ENCODE results near the gene ATXN1L.

The ATXN1L gene

DNA sequence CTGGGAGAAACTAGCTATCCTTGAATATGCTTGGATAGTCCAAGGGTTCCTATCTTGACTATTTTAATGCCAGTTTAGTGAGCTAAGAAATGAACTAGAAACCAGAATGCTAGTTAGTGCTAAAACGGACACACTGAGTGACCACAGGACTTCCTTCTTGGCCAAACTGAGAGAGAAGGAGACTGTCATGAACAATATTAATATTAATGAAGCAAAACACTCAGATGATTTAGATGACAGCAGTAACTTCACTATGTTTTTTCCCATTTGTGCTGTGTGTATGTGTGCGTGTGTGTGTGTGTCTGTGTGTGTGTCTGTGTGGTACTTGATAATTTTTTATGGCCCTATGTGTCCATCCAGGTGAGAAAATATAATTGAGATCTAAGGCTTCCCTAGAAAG lies 2.2 kb upstream of the ATXN1L start:
- TF ChIP-seq CTCF (IDR thresholded peaks at IDR 0.05; ENCODE audit: low read depth, low read length) = no peak
- no peak overlapping the region for H3K4me3 ChIP-seq (ENCODE audit: low read depth, low read length)

DNA sequence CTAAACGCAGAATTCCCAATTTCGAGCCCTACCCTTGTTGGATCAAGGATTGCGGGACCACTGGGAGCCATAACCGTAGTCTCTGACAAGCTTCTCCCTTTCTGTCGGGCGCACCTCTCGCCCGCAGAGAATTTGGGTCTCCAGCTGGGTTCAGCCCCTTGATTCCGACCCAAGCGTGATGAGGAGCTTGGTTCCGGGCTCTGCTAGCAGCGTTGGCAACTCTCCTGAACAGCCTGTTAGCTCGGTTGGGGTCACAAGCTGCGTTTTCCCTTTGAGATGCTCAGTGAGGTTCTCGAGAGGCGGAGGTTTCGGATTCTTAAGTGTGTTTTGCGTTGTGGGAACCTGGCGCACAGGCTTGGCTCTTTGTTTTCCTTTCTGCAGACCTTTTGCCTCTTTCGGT lies 655 bp downstream of the ATXN1L start:
- H3K4me3 ChIP-seq (ENCODE audit: low read depth, low read length) = peak overlapping the region; percentile 99
- no peak for TF ChIP-seq CTCF (IDR thresholded peaks at IDR 0.05; ENCODE audit: low read depth, low read length)

GRCh38 chr16:71847096-71847495 lies 1.3 kb downstream of the ATXN1L start:
- H3K4me3 ChIP-seq (ENCODE audit: low read depth, low read length) = peak overlapping the region; percentile 99
- no peak for TF ChIP-seq CTCF (IDR thresholded peaks at IDR 0.05; ENCODE audit: low read depth, low read length)

DNA sequence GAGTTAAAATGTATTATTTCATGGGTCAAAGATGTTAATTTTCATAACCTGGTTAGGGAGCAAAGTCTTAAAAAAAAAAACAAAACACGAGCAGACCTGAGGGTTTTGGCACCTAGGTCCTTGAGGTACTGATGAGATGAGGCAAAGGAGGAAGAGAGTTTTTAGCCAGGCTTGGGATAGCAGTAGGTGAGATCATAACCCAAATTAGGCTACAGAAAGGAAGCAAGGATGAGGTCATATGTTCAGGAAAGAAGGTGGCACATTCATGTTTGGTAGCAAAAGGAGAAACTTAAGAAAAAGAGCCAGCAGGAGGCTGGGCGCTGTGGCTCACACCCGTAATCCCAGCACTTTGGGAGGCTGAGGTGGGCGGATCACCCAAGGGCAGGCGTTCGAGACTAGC lies 2.8 kb downstream of the ATXN1L start:
- H3K4me3 ChIP-seq (ENCODE audit: low read depth, low read length) = no peak overlapping the region
- TF ChIP-seq CTCF (IDR thresholded peaks at IDR 0.05; ENCODE audit: low read depth, low read length) = no peak

DNA sequence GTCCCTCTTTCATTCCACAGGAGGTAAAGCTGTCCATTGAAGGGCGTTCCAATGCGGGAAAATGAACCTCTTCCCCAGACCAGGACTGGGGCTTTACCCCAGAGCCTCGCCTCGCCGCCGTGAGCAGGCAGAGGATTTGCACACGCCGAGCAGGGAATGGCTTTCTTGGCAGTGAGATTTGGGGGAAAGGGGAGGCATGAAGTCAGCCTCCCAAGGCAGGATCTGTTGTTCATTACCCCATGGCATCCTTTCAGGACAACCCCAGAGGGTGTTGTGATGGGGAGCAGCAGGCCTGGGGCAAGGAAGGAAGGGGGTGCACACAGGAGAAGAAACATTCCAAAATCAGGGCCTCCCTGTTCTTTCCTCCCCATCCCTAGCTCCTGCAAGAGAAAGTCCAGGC lies 6.0 kb downstream of the ATXN1L start:
- TF ChIP-seq CTCF (IDR thresholded peaks at IDR 0.05; ENCODE audit: low read depth, low read length) = no peak
- no peak overlapping the region for H3K4me3 ChIP-seq (ENCODE audit: low read depth, low read length)

- no peak overlapping the region for H3K4me3 ChIP-seq (ENCODE audit: low read depth, low read length)
- no peak for TF ChIP-seq CTCF (IDR thresholded peaks at IDR 0.05; ENCODE audit: low read depth, low read length)
Measured at GRCh38 chr16:71852158-71852557, 6.4 kb downstream of the ATXN1L start.

DNA sequence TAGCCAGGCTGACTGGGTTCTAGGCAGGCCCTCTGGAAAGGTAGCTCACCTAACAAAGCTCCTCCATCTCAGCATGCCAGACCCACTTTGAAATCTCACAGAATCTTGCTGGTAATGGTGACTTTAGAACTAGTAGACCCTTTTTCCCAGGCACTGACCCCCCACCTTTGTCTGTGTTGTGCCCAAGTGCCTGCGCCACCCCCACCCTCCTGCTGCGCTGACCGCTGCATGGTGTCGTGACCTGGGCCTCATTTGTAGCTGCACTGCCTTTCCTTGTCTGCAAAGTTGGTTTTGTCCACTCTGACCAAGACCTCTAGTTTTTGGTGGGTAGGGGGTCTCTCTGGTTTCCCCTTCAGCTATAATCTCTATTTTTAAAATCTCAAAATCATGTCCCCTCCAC lies 6.8 kb downstream of the ATXN1L start:
- no peak overlapping the region for H3K4me3 ChIP-seq (ENCODE audit: low read depth, low read length)

More for the DNA sequence above, 6.8 kb downstream of the ATXN1L start:
- no peak for TF ChIP-seq CTCF (IDR thresholded peaks at IDR 0.05; ENCODE audit: low read depth, low read length)
